GM03348 (cell line): ENCODE data around the gene CLP1.
A peak's percentile ranks its signal among the peaks of the same experiment; 100 is the strongest.
"Not testable (repeated sequence)": the region's sequence is repeated elsewhere in the genome, so short reads cannot be mapped to it uniquely, and the experiment has no call there.

Experiments used
- DNase-seq: peaks from one replicate; pipeline ENCODE4 v3.0.0; 2012; ENCODE audit warnings: low spot score

Gene CLP1

DNA sequence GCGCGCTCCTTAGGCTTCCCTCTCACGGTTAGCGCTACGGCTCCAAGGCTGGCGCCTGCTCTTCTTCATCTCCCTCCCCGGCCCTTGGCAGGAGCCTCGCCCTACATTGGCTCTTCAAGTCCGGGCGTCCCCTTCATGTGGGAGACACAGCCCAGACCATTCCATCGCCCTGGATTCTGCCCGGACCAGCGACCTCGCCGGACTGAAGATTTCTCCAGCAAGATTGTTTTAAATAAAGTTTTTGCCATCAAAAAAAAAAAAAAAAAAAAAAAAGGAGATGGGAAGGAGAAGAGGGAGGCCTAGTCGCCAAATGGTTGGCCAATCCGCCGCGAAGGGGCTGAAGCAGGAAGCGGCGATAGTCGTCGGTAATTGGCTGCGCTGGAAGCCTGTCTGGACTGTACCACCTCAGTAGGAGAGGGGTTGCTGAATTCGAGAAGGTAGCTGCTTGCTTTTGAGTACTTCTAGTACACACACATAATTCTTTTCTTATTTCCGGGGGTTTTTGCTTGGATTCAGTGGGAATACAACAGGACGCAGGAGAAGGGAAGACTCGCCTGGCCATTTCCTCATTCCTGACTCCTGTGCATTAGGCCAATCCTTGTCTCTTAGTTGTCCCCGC lies 9.7 kb downstream of the CLP1 start:
- peak; percentile 96 for DNase-seq

- DNase-seq = peak; percentile 99
These were observed 10.3 kb downstream of the CLP1 start, which contains the start of gene ZDHHC5 for GRCh38 chr11:57667736-57668433. Gene ZDHHC5, plus strand, starts transcription at chr11:57668114. Its CDS starts 4,977 bp downstream, at chr11:57673091.

DNA sequence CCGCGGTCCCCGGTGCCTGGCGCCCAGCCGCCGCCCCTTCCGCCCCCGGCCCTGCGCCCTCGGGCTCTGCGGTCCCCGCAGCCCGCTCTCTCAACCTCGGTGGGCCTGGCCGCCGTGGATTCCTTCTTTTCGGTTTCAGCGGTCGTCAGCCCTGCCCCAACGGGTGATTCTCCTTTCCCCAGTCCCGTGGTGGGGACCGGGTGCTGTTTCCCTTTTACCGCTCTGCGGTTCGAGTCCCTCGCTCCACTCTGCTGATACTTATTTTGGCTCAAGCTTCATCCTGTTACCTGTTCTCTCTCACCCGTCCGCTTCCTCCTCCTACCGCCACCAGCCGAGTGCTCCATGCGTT lies 10.8 kb downstream of the CLP1 start:
- no peak for DNase-seq

DNA sequence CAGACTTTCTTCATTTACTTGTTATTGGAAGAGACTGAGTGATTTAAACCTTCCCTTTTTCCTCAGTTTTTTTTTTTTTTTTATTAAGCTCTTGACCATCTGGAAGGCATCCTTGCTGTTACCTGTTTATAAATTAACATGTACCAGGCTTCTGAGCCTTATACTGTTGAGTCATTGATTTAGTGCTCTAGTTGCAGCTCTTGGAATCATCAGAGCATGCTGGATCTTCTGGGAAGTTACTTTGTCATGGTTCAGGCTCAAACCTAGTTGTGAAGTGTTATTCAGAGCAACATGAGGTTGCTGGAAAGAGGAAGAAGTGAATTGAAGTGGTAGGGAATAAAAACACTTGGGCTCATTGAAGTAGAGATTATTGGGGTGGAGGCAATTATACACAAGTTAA lies 16.7 kb downstream of the CLP1 start:
- DNase-seq = no peak

DNA sequence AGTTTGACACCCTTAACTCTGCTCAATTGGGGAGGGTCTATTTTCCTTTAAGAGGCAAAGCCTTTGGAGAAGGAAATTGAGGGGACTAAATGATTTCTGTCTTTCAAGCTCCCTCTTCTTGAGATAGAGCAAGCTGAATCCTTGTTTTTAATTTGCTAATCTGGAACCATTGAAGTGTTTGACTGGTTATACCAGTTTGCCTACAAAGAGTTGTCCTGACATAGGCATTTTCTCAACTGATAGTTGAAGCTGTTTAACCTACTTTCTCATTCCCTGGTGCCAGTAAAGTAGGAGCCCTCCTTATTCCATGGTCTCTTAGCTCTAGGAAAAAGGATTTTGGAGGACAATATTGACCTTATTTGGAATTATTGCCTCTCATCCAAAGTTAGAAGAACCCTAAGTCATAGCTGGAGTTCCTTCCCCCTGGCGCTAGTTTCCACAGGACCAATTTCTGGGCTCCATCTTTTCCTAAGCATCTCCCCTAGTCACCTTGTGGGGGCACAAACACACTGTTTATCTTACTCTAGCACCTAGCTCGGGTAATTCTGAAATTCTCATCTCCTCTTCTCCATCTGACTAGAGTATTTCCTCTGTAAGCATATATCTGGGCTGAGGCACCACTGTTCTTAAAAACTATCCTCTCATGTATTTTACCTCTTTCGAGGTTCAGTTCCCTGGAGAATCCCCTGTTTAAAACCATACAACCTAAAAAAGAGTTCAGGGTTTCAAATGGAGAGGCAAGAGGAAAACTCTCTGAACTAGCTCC lies 17.8 kb downstream of the CLP1 start:
- DNase-seq = no peak

DNA sequence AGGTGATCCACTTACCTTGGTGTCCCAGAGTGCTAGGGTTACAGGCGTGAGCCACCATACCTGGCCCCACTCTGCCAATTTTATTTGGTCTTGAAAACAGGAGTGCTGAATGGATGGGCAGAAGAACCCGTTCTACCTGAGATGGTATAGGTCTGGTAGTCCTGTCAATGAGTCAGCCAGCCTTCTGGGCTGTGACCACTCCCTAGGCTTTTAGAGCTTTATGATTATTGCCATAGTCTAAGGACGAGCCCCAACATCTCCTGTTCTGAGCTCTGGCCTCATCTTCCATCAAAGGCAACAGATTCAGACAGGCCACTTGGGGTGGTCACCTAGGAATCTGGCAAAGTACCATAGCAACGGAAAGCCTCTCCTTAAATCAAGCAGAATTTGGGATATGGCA lies 21.8 kb downstream of the CLP1 start:
- DNase-seq = no peak

DNA sequence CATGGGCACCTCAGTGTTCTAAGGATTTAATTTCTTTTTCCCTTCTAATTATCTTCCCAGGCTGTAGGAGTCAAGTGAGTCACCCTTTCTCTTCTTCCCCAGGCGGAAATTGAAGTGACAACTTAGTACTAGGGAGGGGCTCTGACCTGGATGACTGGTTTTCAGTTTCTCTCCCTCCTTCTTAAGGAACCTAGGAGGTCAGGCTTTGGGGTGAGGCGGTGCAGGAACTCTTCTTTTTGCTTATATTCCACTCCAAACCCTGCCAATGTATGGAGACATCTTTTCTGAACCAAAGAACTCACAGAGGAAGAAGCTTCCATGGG lies 23.0 kb downstream of the CLP1 start:
- DNase-seq = peak; percentile 16

DNA sequence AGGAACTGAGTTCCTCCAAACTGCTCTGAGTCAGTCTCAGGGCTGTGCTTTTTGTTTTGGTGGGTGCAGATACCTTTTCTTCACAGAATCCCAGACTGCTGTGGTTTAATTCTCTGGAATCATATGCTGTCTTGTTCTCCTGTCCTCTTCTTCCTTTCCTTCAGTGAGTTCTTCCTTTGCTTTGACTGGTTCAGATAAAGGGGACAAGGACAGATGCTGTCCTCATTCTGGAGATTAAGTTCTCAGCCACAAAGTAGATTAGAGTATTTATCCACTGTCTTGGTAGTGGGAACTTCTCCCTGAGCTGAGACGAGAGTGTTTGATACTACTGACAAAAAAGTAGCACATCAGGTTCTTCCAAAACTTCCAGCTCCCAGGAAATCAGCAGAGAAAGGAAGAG lies 23.6 kb downstream of the CLP1 start:
- DNase-seq = no peak

DNA sequence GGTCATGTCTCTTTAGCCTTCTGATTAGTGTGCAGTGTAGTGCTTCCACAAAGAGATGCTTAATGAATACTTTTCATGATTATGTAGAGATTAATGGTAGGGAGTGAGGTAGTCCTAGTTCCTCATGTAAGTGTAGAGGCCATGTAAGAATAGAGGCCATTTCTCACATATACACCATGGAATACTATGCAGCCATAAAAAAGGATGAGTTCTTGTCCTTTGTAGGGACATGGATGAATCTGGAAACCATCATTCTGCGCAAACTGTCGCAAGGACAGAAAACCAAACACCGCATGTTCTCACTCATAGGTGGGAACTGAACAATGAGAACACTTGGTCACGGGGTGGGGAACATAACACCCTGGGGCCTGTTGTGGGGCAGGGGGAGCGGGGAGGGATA lies 32.9 kb downstream of the CLP1 start:
- not testable (repeated sequence) for DNase-seq

DNA sequence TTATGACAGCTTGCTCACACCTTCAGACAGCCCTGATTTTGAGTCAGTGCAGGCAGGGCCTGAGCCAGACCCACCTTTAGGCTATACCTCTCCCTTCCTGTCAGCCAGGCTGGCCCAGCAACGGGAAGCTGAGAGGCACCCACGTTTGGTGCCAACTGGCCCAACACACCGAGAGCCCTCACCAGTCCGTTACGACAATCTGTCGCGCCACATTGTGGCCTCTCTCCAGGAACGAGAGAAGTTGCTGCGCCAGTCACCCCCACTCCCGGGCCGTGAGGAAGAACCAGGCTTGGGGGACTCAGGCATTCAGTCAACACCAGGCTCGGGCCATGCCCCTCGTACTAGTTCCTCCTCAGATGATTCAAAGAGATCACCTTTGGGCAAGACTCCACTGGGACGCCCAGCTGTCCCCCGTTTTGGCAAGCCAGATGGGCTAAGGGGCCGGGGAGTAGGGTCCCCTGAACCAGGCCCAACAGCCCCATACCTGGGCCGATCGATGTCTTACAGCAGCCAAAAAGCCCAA lies 41.3 kb downstream of the CLP1 start:
- no peak for DNase-seq

- DNase-seq = no peak
These were observed 42.3 kb downstream of the CLP1 start for GRCh38 chr11:57699813-57700212.

DNA sequence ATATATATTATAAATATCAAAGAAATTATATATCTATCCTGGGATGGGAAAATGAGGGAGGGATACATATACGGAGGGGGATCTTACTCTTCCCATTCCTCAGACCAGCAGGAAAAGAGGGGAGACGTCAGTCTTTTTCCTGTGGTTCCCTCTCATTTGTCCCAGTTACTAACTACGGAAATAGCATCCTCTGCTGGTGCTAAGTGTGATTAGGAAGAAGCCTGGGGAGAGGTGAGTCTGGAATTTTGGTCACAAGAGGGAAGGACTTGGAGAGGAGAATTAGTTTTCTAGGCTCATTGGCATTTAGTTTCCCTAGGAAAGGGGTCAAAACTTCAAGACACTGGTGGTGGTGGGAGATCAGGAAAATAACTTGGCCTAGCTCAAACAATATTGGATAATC lies 42.9 kb downstream of the CLP1 start:
- no peak for DNase-seq

GRCh38 chr11:57703341-57703740 lies 45.8 kb downstream of the CLP1 start:
- DNase-seq = no peak

DNA sequence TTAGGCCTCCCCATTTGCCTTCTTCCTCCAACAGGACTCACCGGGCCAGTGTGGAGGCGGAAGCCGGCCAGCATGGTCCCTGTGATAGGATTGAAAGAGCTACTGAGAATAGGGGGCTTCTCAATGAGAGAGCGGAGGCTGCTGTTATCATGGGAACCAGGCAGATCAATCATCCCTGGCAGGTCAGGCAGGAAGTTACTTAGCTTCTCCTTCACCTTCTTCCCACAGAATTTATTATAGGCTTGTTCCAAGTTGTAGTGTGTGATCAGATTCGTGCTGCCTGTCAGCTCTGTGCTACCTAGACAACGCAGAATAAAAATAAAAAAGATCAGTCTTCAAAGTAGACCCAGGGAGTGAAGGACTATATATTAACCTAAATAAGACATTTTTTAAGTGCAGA lies 47.4 kb downstream of the CLP1 start:
- DNase-seq = no peak

- DNase-seq = not testable (repeated sequence)
These were observed 47.9 kb downstream of the CLP1 start for GRCh38 chr11:57705432-57705831.

- no peak for DNase-seq
These were observed 52.3 kb downstream of the CLP1 start for GRCh38 chr11:57709802-57710367.
